Renal cortical epithelial cell (primary cell): ENCODE measurements around the gene TMEM273. TPM values are rescaled to one million over a fixed set of nuclear protein-coding genes. Genes with fewer than 3 reads are reported as not detected.
A peak's percentile ranks its signal among the peaks of the same experiment; 100 is the strongest.

ENCODE experiments used
- DNase-seq: peaks from one replicate; pipeline ENCODE4 v3.0.0-alpha.2; 2011; ENCODE audit warnings: low read depth
- total RNA-seq: library from RNA; depleted of rRNA; stranded (reverse); fragments of >200 nt; gene quantifications from 2 replicates; pipeline ENCODE4 v1.2.3, GENCODE V29; 2014

The TMEM273 gene
- total RNA-seq, 1 donor from 2014 or later = not detected

- DNase-seq = no peak
Measured at GRCh38 chr10:49140304-49141177, 47.6 kb downstream of the TMEM273 start.

- DNase-seq = peak; percentile 83
Measured at GRCh38 chr10:49139846-49140195, 48.4 kb downstream of the TMEM273 start.

- DNase-seq = peak; percentile 22
Measured at GRCh38 chr10:49139028-49139845, 49.0 kb downstream of the TMEM273 start.

- no peak for DNase-seq
Measured at GRCh38 chr10:49138361-49138891, 49.8 kb downstream of the TMEM273 start.

- no peak for DNase-seq
Measured at GRCh38 chr10:49136525-49136924, 51.7 kb downstream of the TMEM273 start.

- DNase-seq = no peak
Measured at GRCh38 chr10:49135575-49136313, 52.4 kb downstream of the TMEM273 start.

GRCh38 chr10:49134327-49134726, 53.9 kb downstream of the TMEM273 start:
- no peak for DNase-seq

GRCh38 chr10:49133706-49134248, 54.4 kb downstream of the TMEM273 start, which contains the start of gene FAM170B:
Gene FAM170B (minus strand): TSS chr10:49134021. CDS start chr10:49133918, 103 bp downstream.
- DNase-seq = no peak

- no peak for DNase-seq
Measured at GRCh38 chr10:49132362-49132737, 55.8 kb downstream of the TMEM273 start.

GRCh38 chr10:49131507-49132361, 56.5 kb downstream of the TMEM273 start:
- DNase-seq = no peak

GRCh38 chr10:49129376-49129775, 58.8 kb downstream of the TMEM273 start:
- DNase-seq = no peak

GRCh38 chr10:49128854-49129253, 59.3 kb downstream of the TMEM273 start:
- DNase-seq = no peak

GRCh38 chr10:49123981-49124950, 63.9 kb downstream of the TMEM273 start:
- DNase-seq = peak; percentile 43

- DNase-seq = no peak
Measured at GRCh38 chr10:49120911-49121310, 67.3 kb downstream of the TMEM273 start.

GRCh38 chr10:49119746-49120145, 68.4 kb downstream of the TMEM273 start:
- DNase-seq = peak; percentile 86

- DNase-seq = no peak
Measured at GRCh38 chr10:49118430-49119074, 69.6 kb downstream of the TMEM273 start.

GRCh38 chr10:49117376-49118070, 70.7 kb downstream of the TMEM273 start:
- DNase-seq = peak; percentile 45
